Gastrocnemius medialis (tissue), 4 donors: ENCODE measurements around the gene TPX2.

Experiments
- CTCF ChIP-seq, 5 experiments: fragments of 450-650 bp in 3 of 5; fragments of 200-600 bp in 2 of 5; sonication (generic) in 2 of 5; IDR thresholded peaks in 4 of 5; conservative IDR thresholded peaks in 1 of 5; 1 replicate in 4 of 5; 2 replicates in 1 of 5; pipeline ENCODE4 v1.5.1; 2016 to 2019; ENCODE audit warnings: antibody characterized with exemption in 5 of 5, mild to moderate bottlenecking in 3 of 5, moderate library complexity in 3 of 5
- POLR2A ChIP-seq, 2 donors: fragments of 450-650 bp; IDR thresholded peaks; one replicate each; pipeline ENCODE4 v1.6.1; 2017; ENCODE audit warnings: antibody characterized with exemption in 2 of 2, mild to moderate bottlenecking in 2 of 2, moderate library complexity in 2 of 2

DNA sequence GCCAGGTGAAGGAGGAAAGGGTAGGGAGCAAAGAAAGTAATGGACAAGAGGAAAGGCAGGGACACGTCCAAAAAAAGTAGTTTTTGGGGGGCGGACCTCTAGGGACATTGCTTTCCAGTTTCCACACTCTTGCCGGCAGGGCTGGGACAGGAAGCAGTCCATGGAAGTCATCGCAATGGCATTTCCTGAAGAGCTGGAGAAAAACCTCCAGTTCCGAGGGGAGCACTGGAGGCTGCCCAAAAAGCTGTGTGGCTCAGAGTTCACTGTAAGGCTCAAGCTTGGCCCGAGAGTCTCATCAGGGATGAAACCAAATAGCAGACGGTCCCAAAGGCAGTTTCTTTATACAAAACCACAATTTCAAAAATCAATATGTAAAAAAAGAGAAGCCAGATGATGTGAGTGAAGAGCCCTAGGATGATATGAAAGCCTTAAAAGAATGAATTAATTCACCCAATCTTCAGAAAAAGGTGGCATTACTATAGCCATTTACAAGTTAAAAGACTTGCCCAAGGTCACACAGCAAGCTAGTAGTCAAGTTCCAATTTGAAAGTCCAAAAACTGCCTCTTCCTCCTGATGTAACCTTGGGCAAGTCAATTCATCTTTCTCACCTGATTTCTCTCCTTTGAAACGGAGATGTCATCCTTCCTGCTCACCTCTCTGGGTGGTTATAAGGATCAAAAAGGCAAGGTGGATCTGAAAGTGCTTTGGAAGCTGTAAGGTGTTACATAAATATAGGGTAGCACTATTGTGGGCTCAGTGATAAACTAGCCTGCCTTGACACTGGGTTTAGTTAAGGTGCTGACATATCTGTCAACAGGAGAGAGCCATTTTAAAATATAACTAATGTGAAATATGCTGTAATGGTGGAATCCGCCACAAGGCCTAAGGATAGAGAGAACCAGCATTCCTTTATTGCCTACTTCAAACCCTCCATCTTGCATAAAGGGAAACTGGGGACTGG, 25.5 kb upstream of the TPX2 start:
- TF ChIP-seq CTCF (IDR thresholded peaks at IDR 0.05 in 4 of 5, conservative IDR thresholded peaks at IDR 0.05 in 1 of 5) (no peak), POLR2A (IDR thresholded peaks at IDR 0.05) (peak; percentile 16 to 34)
